ENCODE measurements around the gene PARD3. TPM values are rescaled to one million over a fixed set of nuclear protein-coding genes. Genes with fewer than 3 reads are reported as not detected.

Gene PARD3
- total RNA-seq, 1 experiment from 2014 or later, result 154 TPM

GRCh38 chr10:34813626-34814222 lies 1.4 kb downstream of the PARD3 start:
- ChIA-PET CTCF (interaction anchor here (0.9 to 1.0 kb wide), 3 partner anchors 89 to 92 kb away, joined by 3 to 4 read pairs (median 3); no protein-coding TSS in a partner anchor), POLR2A (ENCODE audit: unreplicated experiment) (interaction anchor here (0.6 to 0.7 kb wide), 2 partner anchors 82 to 90 kb away, joined by 3 to 4 read pairs; no protein-coding TSS in a partner anchor)
- TF ChIP-seq EZH2phosphoT487 (IDR thresholded peaks at IDR 0.05; ENCODE audit: borderline replicate concordance, low read length), result no peak
- no peak for TF ChIP-seq EZH2 (IDR thresholded peaks at IDR 0.05; ENCODE audit: low read length, unreplicated experiment)
- Histone ChIP-seq H3K4me3 (ENCODE audit: low read length) (peak overlapping the region; percentile 72), H4K20me1 (ENCODE audit: low read length) (peaks cover 49% of the 10 kb centered on the region), H2AFZ (ENCODE audit: low read length) (peak overlapping the region; percentile 63), H3K4me1 (ENCODE audit: insufficient read depth, low read length) (peaks cover 36% of the 10 kb centered on the region), H3K27me3 (ENCODE audit: low read length) (no peaks in the 10 kb centered on the region), H3K9me3 (ENCODE audit: low read length) (no peaks in the 10 kb centered on the region), H3K4me2 (ENCODE audit: low read length) (peak overlapping the region; percentile 90), H3K79me2 (ENCODE audit: low read length) (peaks cover 58% of the 10 kb centered on the region), H3F3A (ENCODE audit: low read length, unreplicated experiment) (no peaks in the 10 kb centered on the region), H3K36me3 (ENCODE audit: low read depth, low read length) (no peaks in the 10 kb centered on the region), H3K9ac (ENCODE audit: low read length) (peak overlapping the region; percentile 85), H3K9me2 (replicated peaks; ENCODE audit: low read length) (no peaks in the 10 kb centered on the region), H3K27ac (ENCODE audit: low read length) (peak overlapping the region; percentile 13; the same call in 1 of the 2 replicates)
- peak; percentile 14 for ATAC-seq
- intact Hi-C loops (cut with micrococcal nuclease), result loop anchor here (2.0 kb wide), 1 partner anchor 55 kb away; no protein-coding TSS in a partner anchor
- DNase-seq, result peak; percentile 83
- no TSS peak for BruUV-seq (replicated peaks)

- intact Hi-C loops (cut with micrococcal nuclease), result no loop called here
- Histone ChIP-seq H3K79me2 (ENCODE audit: low read length) (peaks cover 67% of the 10 kb centered on the region), H3K27me3 (ENCODE audit: low read length) (no peaks in the 10 kb centered on the region), H3K9ac (ENCODE audit: low read length) (peak overlapping the region; percentile 85; the same call in 1 of the 2 replicates), H4K20me1 (ENCODE audit: low read length) (peaks cover 55% of the 10 kb centered on the region), H2AFZ (ENCODE audit: low read length) (no peak overlapping the region), H3F3A (ENCODE audit: low read length, unreplicated experiment) (no peaks in the 10 kb centered on the region), H3K4me3 (ENCODE audit: low read length) (peak overlapping the region; percentile 72), H3K36me3 (ENCODE audit: low read depth, low read length) (no peaks in the 10 kb centered on the region), H3K27ac (ENCODE audit: low read length) (no peak overlapping the region), H3K4me2 (ENCODE audit: low read length) (peak overlapping the region; percentile 90), H3K9me3 (ENCODE audit: low read length) (no peaks in the 10 kb centered on the region), H3K4me1 (ENCODE audit: insufficient read depth, low read length) (peaks cover 36% of the 10 kb centered on the region), H3K9me2 (replicated peaks; ENCODE audit: low read length) (no peaks in the 10 kb centered on the region)
- TF ChIP-seq, protein P1, sequence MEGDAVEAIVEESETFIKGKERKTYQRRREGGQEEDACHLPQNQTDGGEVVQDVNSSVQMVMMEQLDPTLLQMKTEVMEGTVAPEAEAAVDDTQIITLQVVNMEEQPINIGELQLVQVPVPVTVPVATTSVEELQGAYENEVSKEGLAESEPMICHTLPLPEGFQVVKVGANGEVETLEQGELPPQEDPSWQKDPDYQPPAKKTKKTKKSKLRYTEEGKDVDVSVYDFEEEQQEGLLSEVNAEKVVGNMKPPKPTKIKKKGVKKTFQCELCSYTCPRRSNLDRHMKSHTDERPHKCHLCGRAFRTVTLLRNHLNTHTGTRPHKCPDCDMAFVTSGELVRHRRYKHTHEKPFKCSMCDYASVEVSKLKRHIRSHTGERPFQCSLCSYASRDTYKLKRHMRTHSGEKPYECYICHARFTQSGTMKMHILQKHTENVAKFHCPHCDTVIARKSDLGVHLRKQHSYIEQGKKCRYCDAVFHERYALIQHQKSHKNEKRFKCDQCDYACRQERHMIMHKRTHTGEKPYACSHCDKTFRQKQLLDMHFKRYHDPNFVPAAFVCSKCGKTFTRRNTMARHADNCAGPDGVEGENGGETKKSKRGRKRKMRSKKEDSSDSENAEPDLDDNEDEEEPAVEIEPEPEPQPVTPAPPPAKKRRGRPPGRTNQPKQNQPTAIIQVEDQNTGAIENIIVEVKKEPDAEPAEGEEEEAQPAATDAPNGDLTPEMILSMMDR (conservative IDR thresholded peaks at IDR 0.05; ENCODE audit: low read depth, low read length), result no peak
- TF ChIP-seq EZH2 (IDR thresholded peaks at IDR 0.05; ENCODE audit: low read length, unreplicated experiment), result no peak
- no peak for TF ChIP-seq EZH2phosphoT487 (IDR thresholded peaks at IDR 0.05; ENCODE audit: borderline replicate concordance, low read length)
- no TSS peak for BruUV-seq (replicated peaks)
- ChIA-PET POLR2A (ENCODE audit: unreplicated experiment) (no interaction called here), CTCF (no interaction called here)
- DNase-seq (no peak), ATAC-seq (no peak)
These were observed 2.3 kb downstream of the PARD3 start for GRCh38 chr10:34812771-34813170.

GRCh38 chr10:34811968-34812514 lies 3.1 kb downstream of the PARD3 start:
- Histone ChIP-seq H2AFZ (ENCODE audit: low read length) (no peak overlapping the region), H3K4me3 (ENCODE audit: low read length) (no peak overlapping the region), H4K20me1 (ENCODE audit: low read length) (peaks cover 61% of the 10 kb centered on the region), H3K9me3 (ENCODE audit: low read length) (no peaks in the 10 kb centered on the region), H3K9me2 (replicated peaks; ENCODE audit: low read length) (no peaks in the 10 kb centered on the region), H3K4me2 (ENCODE audit: low read length) (peak overlapping the region; percentile 0; the same call in 1 of the 2 replicates), H3K79me2 (ENCODE audit: low read length) (peaks cover 75% of the 10 kb centered on the region), H3K27ac (ENCODE audit: low read length) (no peak overlapping the region), H3K36me3 (ENCODE audit: low read depth, low read length) (no peaks in the 10 kb centered on the region), H3K27me3 (ENCODE audit: low read length) (no peaks in the 10 kb centered on the region), H3K9ac (ENCODE audit: low read length) (no peak overlapping the region), H3F3A (ENCODE audit: low read length, unreplicated experiment) (no peaks in the 10 kb centered on the region), H3K4me1 (ENCODE audit: insufficient read depth, low read length) (peaks cover 36% of the 10 kb centered on the region)
- BruUV-seq (replicated peaks), result no TSS peak
- CTCF ChIA-PET, result interaction anchor here (0.6 kb wide), 1 partner anchor 36 kb away, joined by 6 read pairs; no protein-coding TSS in a partner anchor
- DNase-seq, result no peak
- TF ChIP-seq, protein P1 (conservative IDR thresholded peaks at IDR 0.05; ENCODE audit: low read depth, low read length), result no peak
- no peak for TF ChIP-seq EZH2 (IDR thresholded peaks at IDR 0.05; ENCODE audit: low read length, unreplicated experiment)
- no peak for TF ChIP-seq EZH2phosphoT487 (IDR thresholded peaks at IDR 0.05; ENCODE audit: borderline replicate concordance, low read length)
- ATAC-seq, result no peak
- intact Hi-C loops (cut with micrococcal nuclease), result no loop called here
- POLR2A ChIA-PET (ENCODE audit: unreplicated experiment), result no interaction called here
